Mesothelial cell of epicardium (in vitro differentiated cells): ENCODE results near the gene SYT8. TPM values are rescaled to one million over a fixed set of nuclear protein-coding genes. Genes with fewer than 3 reads are reported as not detected.
A peak's percentile ranks its signal among the peaks of the same experiment; 100 is the strongest.
"Not testable (repeated sequence)": the region's sequence is repeated elsewhere in the genome, so short reads cannot be mapped to it uniquely, and the experiment has no call there.

Source experiments
- DNase-seq, 2 experiments: peaks; one replicate each; pipeline ENCODE4 v3.0.0; 2021; ENCODE audit warnings: low spot score in 2 of 2; ENCODE audit not compliant: unreplicated experiment in 2 of 2
- H3K27ac Mint-ChIP-seq: 2 replicates; pipeline ENCODE4 v1.8.0; 2021; ENCODE audit warnings: mixed read lengths
- H3K27me3 Mint-ChIP-seq: 2 replicates; pipeline ENCODE4 v1.8.0; 2021; ENCODE audit warnings: low read depth, mixed read lengths
- H3K36me3 Mint-ChIP-seq: 2 replicates; pipeline ENCODE4 v1.8.0; 2021; ENCODE audit warnings: mixed read lengths
- H3K4me1 Mint-ChIP-seq: 2 replicates; pipeline ENCODE4 v1.8.0; 2021; ENCODE audit warnings: mixed read lengths
- H3K4me3 Mint-ChIP-seq: 2 replicates; pipeline ENCODE4 v1.8.0; 2021; ENCODE audit warnings: mild to moderate bottlenecking, moderate library complexity, mixed read lengths
- H3K9me3 Mint-ChIP-seq: 2 replicates; pipeline ENCODE4 v1.8.0; 2021; ENCODE audit warnings: mixed read lengths
- CTCF ChIP-seq: fragments of 200-600 bp; sonication (generic); IDR thresholded peaks from one replicate; pipeline ENCODE4 v1.5.0; 2021; ENCODE audit warnings: antibody characterized with exemption; ENCODE audit not compliant: unreplicated experiment
- total RNA-seq: library from RNA; stranded (reverse); gene quantifications from 3 replicates; pipeline ENCODE4 v1.2.1, GENCODE V29; 2021

The SYT8 gene
- total RNA-seq, 1 donor from 2014 or later, result 2.1 TPM

DNA sequence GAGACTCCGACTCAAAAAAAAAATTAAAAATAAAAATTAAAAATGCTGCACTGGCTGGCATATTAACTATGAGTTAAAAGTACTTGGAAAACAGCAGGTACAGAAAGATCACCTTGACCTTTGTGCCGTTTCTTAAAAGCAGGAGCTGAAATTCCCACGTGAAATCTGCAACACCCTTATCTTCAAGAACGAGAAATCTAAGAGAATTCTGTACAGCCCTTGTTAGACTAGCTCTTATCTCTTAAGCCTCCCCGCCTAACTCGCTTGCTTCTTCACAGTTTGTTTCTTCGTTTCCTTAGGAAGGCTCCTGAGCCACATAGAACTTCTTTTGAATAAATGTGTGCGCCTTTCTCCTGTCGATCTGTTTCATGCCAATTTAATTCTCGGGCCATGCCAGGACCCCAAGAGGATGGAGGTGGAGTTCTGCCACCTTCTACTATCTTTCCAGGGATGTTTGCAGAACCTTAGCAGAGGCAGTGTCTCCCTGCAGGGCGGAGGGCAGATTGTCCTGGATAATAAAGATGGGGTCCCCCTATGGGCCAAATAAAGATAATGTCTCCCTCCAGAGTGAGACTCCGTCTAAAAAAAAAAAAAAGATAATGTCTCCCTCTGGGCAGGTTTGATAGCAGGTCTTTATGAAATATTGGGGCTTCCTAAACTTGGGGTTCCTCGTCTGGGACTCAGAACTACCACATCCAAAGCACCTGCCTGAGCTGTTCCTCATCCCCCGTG, 27.4 kb upstream of the SYT8 start:
- no peak for DNase-seq
- Mint-ChIP-seq H3K27me3 (peaks cover 11% of the 10 kb centered on the region), H3K36me3 (no peaks in the 10 kb centered on the region), H3K9me3 (peaks cover 3% of the 10 kb centered on the region), H3K27ac (no peak overlapping the region), H3K4me3 (no peak overlapping the region), H3K4me1 (no peaks in the 10 kb centered on the region)
- peak; percentile 10 for TF ChIP-seq CTCF

- Mint-ChIP-seq H3K9me3 (peaks cover 8% of the 10 kb centered on the region), H3K4me1 (no peaks in the 10 kb centered on the region), H3K27ac (no peak overlapping the region), H3K27me3 (peaks cover 8% of the 10 kb centered on the region), H3K36me3 (no peaks in the 10 kb centered on the region), H3K4me3 (no peak overlapping the region)
- TF ChIP-seq CTCF, result no peak
- DNase-seq, result no peak
Measured at GRCh38 chr11:1810761-1811160, 24.0 kb upstream of the SYT8 start.

DNA sequence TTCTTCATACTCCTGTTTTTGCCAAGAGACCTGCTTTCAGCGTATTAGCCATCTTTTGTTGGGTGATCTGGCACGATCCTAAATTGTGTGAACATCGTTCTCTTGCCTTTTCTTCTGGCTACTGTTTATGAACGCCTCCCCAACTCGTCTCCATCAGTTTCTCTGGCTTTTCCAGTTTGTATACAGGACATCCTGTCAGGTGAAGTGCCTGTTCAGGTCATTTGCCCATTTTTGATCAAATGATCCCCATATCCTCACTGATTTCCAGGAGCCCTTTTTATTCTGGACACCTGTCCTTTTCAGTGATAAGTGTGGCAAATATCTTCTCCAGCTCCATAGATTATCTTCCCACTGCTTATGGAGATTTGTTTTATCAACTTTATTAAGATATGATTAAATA, 22.5 kb upstream of the SYT8 start:
- DNase-seq, result no peak
- Mint-ChIP-seq H3K36me3 (peaks cover 1% of the 10 kb centered on the region), H3K27me3 (peaks cover 8% of the 10 kb centered on the region), H3K4me3 (no peak overlapping the region), H3K9me3 (peaks cover 11% of the 10 kb centered on the region), H3K27ac (no peak overlapping the region), H3K4me1 (no peaks in the 10 kb centered on the region)
- no peak for TF ChIP-seq CTCF

DNA sequence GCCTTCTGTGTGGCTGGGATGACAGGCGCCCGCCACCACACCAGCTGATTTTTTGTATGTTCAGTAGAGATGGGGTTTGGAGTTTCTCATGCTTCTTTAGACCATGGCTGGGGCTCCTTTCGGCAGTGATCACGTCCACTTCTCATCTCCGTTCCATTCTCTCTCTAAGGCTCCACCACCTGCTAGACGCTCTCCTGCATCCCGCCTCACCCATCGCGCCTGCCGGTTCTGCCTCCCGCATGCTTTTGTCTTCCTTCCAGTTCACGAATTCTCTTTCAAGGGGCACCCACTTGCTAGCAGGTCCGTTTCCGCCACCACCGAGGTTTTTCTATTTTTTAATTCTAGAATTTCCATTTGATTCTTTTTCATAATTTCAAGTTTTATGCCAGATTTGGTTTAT, 22.0 kb upstream of the SYT8 start:
- TF ChIP-seq CTCF, result no peak
- Mint-ChIP-seq H3K27ac (no peak overlapping the region), H3K27me3 (peaks cover 8% of the 10 kb centered on the region), H3K9me3 (peaks cover 14% of the 10 kb centered on the region), H3K4me1 (no peaks in the 10 kb centered on the region), H3K4me3 (no peak overlapping the region), H3K36me3 (peaks cover 2% of the 10 kb centered on the region)
- no peak for DNase-seq

DNA sequence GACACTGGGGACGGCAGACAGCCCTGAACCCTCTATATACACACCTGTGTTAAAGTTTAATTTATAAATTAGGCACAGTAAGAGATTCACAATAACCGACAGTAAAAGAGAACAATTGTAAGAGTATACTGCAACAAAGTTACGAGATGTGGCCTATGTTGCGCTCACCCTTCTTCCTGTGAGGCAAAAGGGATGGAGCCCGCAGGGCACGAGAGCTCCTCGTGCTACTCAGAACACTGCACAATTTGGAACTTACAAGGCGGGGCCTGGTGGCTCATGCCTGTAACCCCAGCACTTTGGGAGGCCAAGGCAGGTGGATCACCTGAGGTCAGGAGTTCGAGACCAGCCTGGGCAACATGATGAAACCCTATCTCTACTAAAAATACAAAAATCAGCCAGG, 21.4 kb upstream of the SYT8 start:
- not testable (repeated sequence) for H3K4me3 Mint-ChIP-seq, H3K4me1 Mint-ChIP-seq, H3K27ac Mint-ChIP-seq, H3K36me3 Mint-ChIP-seq, DNase-seq, H3K27me3 Mint-ChIP-seq
- peaks cover 16% of the 10 kb centered on the region for H3K9me3 Mint-ChIP-seq

GRCh38 chr11:1814691-1815090, 20.1 kb upstream of the SYT8 start:
- Mint-ChIP-seq H3K4me1 (no peaks in the 10 kb centered on the region), H3K4me3 (no peak overlapping the region), H3K27ac (no peak overlapping the region), H3K27me3 (peaks cover 3% of the 10 kb centered on the region), H3K9me3 (peaks cover 21% of the 10 kb centered on the region), H3K36me3 (peaks cover 2% of the 10 kb centered on the region)
- DNase-seq, result no peak
- no peak for TF ChIP-seq CTCF
